Measurements from ENCODE around the gene SVEP1. TPM values are rescaled to one million over a fixed set of nuclear protein-coding genes. Genes with fewer than 3 reads are reported as not detected.

Gene SVEP1
- total RNA-seq, 2 experiments from 2014 or later: not detected

DNA sequence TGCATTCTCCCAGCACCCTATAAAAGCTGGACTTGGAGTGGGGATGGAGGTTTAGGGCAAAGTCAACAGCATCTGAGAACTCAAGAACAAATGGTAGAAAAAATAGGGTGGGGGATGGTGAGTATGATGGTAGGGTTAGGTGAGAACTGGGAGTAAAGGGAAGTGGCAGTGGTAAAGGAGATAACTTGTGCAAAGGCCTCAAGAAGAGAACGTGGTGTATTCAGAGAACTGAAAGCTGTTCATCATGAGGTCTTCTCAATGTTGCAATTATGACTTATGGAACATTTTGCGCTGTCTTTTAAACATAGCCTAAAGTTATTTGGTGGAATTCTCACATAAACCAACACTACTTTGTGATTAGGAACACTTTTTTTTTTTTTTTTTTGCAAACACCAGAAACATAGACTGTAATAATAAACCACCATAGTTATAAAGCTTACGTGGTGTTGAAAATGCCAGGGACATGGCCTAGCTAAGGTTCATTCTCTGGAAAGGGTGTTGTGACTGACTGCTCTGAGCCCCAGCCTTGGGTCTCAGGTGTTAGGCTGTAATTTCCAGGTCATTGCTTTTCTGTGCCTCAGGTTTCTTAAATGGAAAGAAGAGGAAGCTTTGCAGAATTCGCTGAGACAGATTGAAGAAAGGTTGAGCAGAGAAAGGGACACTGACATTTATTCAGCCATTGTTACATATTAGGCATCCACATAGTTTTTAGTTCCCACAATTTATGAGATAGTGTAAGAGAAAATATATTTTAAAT lies 222.7 kb downstream of the SVEP1 start:
- Histone ChIP-seq H3K79me2 (ENCODE audit: insufficient read depth, low read depth, low read length) (no peaks in the 10 kb centered on the region), H3K4me2 (ENCODE audit: low read length) (no peak overlapping the region), H3K4me1 (ENCODE audit: insufficient read depth, low read length, poor library complexity, severe bottlenecking) (no peaks in the 10 kb centered on the region), H3K4me3 (ENCODE audit: low read depth, low read length, poor library complexity, severe bottlenecking) (no peak overlapping the region), H3K27ac (ENCODE audit: low read depth, low read length, poor library complexity, severe bottlenecking) (no peak overlapping the region), H3K9me2 (ENCODE audit: insufficient read depth, low read length) (no peaks in the 10 kb centered on the region), H2AFZ (ENCODE audit: low read length) (no peak overlapping the region), H3K36me3 (ENCODE audit: insufficient read depth, low read length) (no peaks in the 10 kb centered on the region), H4K20me1 (ENCODE audit: insufficient read depth, low read length) (no peaks in the 10 kb centered on the region), H3K9me3 (ENCODE audit: low read length) (no peaks in the 10 kb centered on the region)
- intact Hi-C loops (cut with micrococcal nuclease; ENCODE audit: unreplicated experiment): no loop called here
- ChIA-PET POLR2A (interaction anchor here (0.6 to 1.1 kb wide), 2 partner anchors 40 to 600 kb away, joined by 3 to 4 read pairs; no protein-coding TSS in a partner anchor), CTCF (ENCODE audit: unreplicated experiment) (no interaction called here)
- TF ChIP-seq CTCF (conservative IDR thresholded peaks at IDR 0.05; ENCODE audit: low read length) (no peak), EZH2phosphoT487 (IDR thresholded peaks at IDR 0.05; ENCODE audit: borderline replicate concordance, low read depth, low read length) (no peak)
- no peak for DNase-seq (ENCODE audit: low spot score)
- BruUV-seq (replicated peaks): no TSS peak

GRCh38 chr9:110355911-110356310 lies 223.6 kb downstream of the SVEP1 start:
- no peaks in the 10 kb centered on the region for H3K9me3 ChIP-seq (ENCODE audit: low read length)
- H3K27ac ChIP-seq (ENCODE audit: low read depth, low read length, poor library complexity, severe bottlenecking): no peak overlapping the region
- no peak overlapping the region for H2AFZ ChIP-seq (ENCODE audit: low read length)
- H3K4me2 ChIP-seq (ENCODE audit: low read length): no peak overlapping the region
- BruUV-seq (replicated peaks): no TSS peak
- ChIA-PET CTCF (ENCODE audit: unreplicated experiment) (no interaction called here), POLR2A (no interaction called here)
- TF ChIP-seq CTCF (conservative IDR thresholded peaks at IDR 0.05; ENCODE audit: low read length) (no peak), EZH2phosphoT487 (IDR thresholded peaks at IDR 0.05; ENCODE audit: borderline replicate concordance, low read depth, low read length) (no peak)
- no peak for DNase-seq (ENCODE audit: low spot score)
- H3K79me2 ChIP-seq (ENCODE audit: insufficient read depth, low read depth, low read length): no peaks in the 10 kb centered on the region
- no peak overlapping the region for H3K4me3 ChIP-seq (ENCODE audit: low read depth, low read length, poor library complexity, severe bottlenecking)
- no peaks in the 10 kb centered on the region for H3K36me3 ChIP-seq (ENCODE audit: insufficient read depth, low read length)
- no peaks in the 10 kb centered on the region for H3K9me2 ChIP-seq (ENCODE audit: insufficient read depth, low read length)
- H3K4me1 ChIP-seq (ENCODE audit: insufficient read depth, low read length, poor library complexity, severe bottlenecking): no peaks in the 10 kb centered on the region
- no peaks in the 10 kb centered on the region for H4K20me1 ChIP-seq (ENCODE audit: insufficient read depth, low read length)
- intact Hi-C loops (cut with micrococcal nuclease; ENCODE audit: unreplicated experiment): no loop called here

- BruUV-seq (replicated peaks): no TSS peak
- H3K36me3 ChIP-seq (ENCODE audit: insufficient read depth, low read length): no peaks in the 10 kb centered on the region
- ChIA-PET POLR2A (interaction anchor here (0.6 kb wide), 1 partner anchor 79 kb away, joined by 3 read pairs; no protein-coding TSS in a partner anchor), CTCF (ENCODE audit: unreplicated experiment) (no interaction called here)
- H3K9me2 ChIP-seq (ENCODE audit: insufficient read depth, low read length): no peaks in the 10 kb centered on the region
- H3K4me1 ChIP-seq (ENCODE audit: insufficient read depth, low read length, poor library complexity, severe bottlenecking): no peaks in the 10 kb centered on the region
- H3K4me3 ChIP-seq (ENCODE audit: low read depth, low read length, poor library complexity, severe bottlenecking): no peak overlapping the region
- no peak overlapping the region for H2AFZ ChIP-seq (ENCODE audit: low read length)
- H4K20me1 ChIP-seq (ENCODE audit: insufficient read depth, low read length): no peaks in the 10 kb centered on the region
- no peak for TF ChIP-seq CTCF (conservative IDR thresholded peaks at IDR 0.05; ENCODE audit: low read length)
- TF ChIP-seq EZH2phosphoT487 (IDR thresholded peaks at IDR 0.05; ENCODE audit: borderline replicate concordance, low read depth, low read length): no peak
- H3K9me3 ChIP-seq (ENCODE audit: low read length): no peaks in the 10 kb centered on the region
- H3K27ac ChIP-seq (ENCODE audit: low read depth, low read length, poor library complexity, severe bottlenecking): no peak overlapping the region
- no peak for DNase-seq (ENCODE audit: low spot score)
- no peaks in the 10 kb centered on the region for H3K79me2 ChIP-seq (ENCODE audit: insufficient read depth, low read depth, low read length)
- intact Hi-C loops (cut with micrococcal nuclease; ENCODE audit: unreplicated experiment): no loop called here
- H3K4me2 ChIP-seq (ENCODE audit: low read length): no peak overlapping the region
Observed at GRCh38 chr9:110351009-110351467, 228.5 kb downstream of the SVEP1 start.
